AG04449 (cell line): ENCODE measurements around the gene TKT.

Experiments used
- CTCF ChIA-PET: fragments of 350-600 bp; formaldehyde crosslinking; extraction: SDS; loops from one replicate; lab custom pipeline; 2021; ENCODE audit warnings: antibody characterized with exemption; lab: Yijun Ruan, JAX
- POLR2A ChIA-PET: fragments of 400-600, 350-600 bp; formaldehyde crosslinking; extraction: SDS; loops from one replicate; lab custom pipeline; 2020; ENCODE audit warnings: antibody characterized with exemption, inconsistent platforms; lab: Yijun Ruan, JAX
- DNase-seq: peaks from one replicate; pipeline ENCODE4 v3.0.0-alpha.2; 2010; ENCODE audit warnings: low read depth, low spot score
- H3K4me3 ChIP-seq: 2 replicates; pipeline ENCODE4 v1.5.1; 2011; ENCODE audit warnings: low read depth, mild to moderate bottlenecking, control low read depth, low read length
- CTCF ChIP-seq: IDR thresholded peaks from one replicate; pipeline ENCODE4 v1.5.1; 2011; ENCODE audit warnings: mild to moderate bottlenecking, moderate library complexity, low read length, control low read depth, inconsistent platforms; ENCODE audit not compliant: insufficient read depth; ENCODE audit errors: missing control alignments

TKT gene

GRCh38 chr3:53223025-53223424 lies 32.8 kb downstream of the TKT start:
- H3K4me3 ChIP-seq = no peak overlapping the region
- DNase-seq = no peak
- TF ChIP-seq CTCF = no peak
- ChIA-PET POLR2A (no interaction called here), CTCF (interaction anchor here (0.9 to 8.1 kb wide), 6 partner anchors 11 to 122 kb away, joined by 3 to 141 read pairs (median 8); no protein-coding TSS in a partner anchor)

- DNase-seq = no peak
- no peak overlapping the region for H3K4me3 ChIP-seq
- no peak for TF ChIP-seq CTCF
- CTCF ChIA-PET = interaction anchor here (0.9 to 8.1 kb wide), 5 partner anchors 11 to 123 kb away, joined by 3 to 141 read pairs (median 12); no protein-coding TSS in a partner anchor
- POLR2A ChIA-PET = no interaction called here
Measured at GRCh38 chr3:53222183-53222901, 33.5 kb downstream of the TKT start.

DNA sequence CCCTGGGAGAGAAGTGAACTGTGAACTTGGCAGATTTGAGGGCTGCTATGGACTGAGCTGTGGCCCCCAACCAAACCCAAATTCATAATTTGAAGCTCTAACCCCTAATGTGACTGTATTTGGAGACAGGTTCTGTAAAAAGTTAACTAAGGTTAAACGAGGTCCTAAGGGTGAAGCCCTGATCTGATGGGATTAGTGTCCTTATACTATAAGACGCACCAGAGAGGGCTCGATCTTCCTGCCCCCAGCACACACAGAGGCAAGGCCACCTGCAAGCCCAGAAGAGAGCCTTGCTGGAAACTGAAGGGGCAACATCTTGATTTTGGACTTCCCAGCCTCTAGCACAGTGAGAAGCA lies 34.0 kb downstream of the TKT start:
- CTCF ChIA-PET = interaction anchor here (1.1 to 8.1 kb wide), 5 partner anchors 10 to 27 kb away, joined by 3 to 141 read pairs (median 12); no protein-coding TSS in a partner anchor
- POLR2A ChIA-PET = no interaction called here
- TF ChIP-seq CTCF = no peak
- no peak overlapping the region for H3K4me3 ChIP-seq
- no peak for DNase-seq

- ChIA-PET POLR2A (no interaction called here), CTCF (interaction anchor here (1.1 to 8.1 kb wide), 6 partner anchors 9 to 27 kb away, joined by 3 to 141 read pairs (median 12); no protein-coding TSS in a partner anchor)
- no peak for TF ChIP-seq CTCF
- H3K4me3 ChIP-seq = no peak overlapping the region
- DNase-seq = no peak
Measured at GRCh38 chr3:53221345-53221744, 34.5 kb downstream of the TKT start.

GRCh38 chr3:53219895-53220483 lies 35.8 kb downstream of the TKT start:
- POLR2A ChIA-PET = no interaction called here
- peak; percentile 98 for TF ChIP-seq CTCF
- H3K4me3 ChIP-seq = no peak overlapping the region
- DNase-seq = no peak
- CTCF ChIA-PET = interaction anchor here (0.8 to 8.1 kb wide), 24 partner anchors 8 to 490 kb away, joined by 3 to 141 read pairs (median 4); partner anchors contain the start of gene PRKCD

GRCh38 chr3:53218131-53218530 lies 37.7 kb downstream of the TKT start:
- TF ChIP-seq CTCF = no peak
- H3K4me3 ChIP-seq = no peak overlapping the region
- POLR2A ChIA-PET = no interaction called here
- CTCF ChIA-PET = interaction anchor here (0.7 to 8.1 kb wide), 3 partner anchors 9 to 58 kb away, joined by 3 to 141 read pairs (median 3); no protein-coding TSS in a partner anchor
- no peak for DNase-seq
